NCI-H2029 (cell line): ENCODE data around the gene SYT7.
A peak's percentile ranks its signal among the peaks of the same experiment; 100 is the strongest.

Experiments used
- DNase-seq: peaks from one replicate; lab custom pipeline; 2025; lab: John Stamatoyannopoulos, UW

SYT7 gene

GRCh38 chr11:61609000-61609979 is 28.4 kb upstream of the SYT7 start:
- no peak for DNase-seq

- no peak for DNase-seq
Measured at GRCh38 chr11:61607920-61608599, 27.2 kb upstream of the SYT7 start.

- DNase-seq: no peak
Measured at GRCh38 chr11:61607426-61607825, 26.6 kb upstream of the SYT7 start.

GRCh38 chr11:61603667-61604066 is 22.8 kb upstream of the SYT7 start:
- DNase-seq: no peak

- no peak for DNase-seq
Measured at GRCh38 chr11:61602775-61603569, 22.1 kb upstream of the SYT7 start.

GRCh38 chr11:61601512-61601911 is 20.6 kb upstream of the SYT7 start:
- peak; percentile 73 for DNase-seq

GRCh38 chr11:61599968-61600710 is 19.3 kb upstream of the SYT7 start:
- no peak for DNase-seq

GRCh38 chr11:61598886-61599868 is 18.3 kb upstream of the SYT7 start:
- peak; percentile 34 for DNase-seq

GRCh38 chr11:61598374-61598773 is 17.5 kb upstream of the SYT7 start:
- DNase-seq: no peak

GRCh38 chr11:61596990-61597389 is 16.1 kb upstream of the SYT7 start:
- no peak for DNase-seq

GRCh38 chr11:61596542-61596941 is 15.7 kb upstream of the SYT7 start:
- DNase-seq: no peak

- DNase-seq: no peak
Measured at GRCh38 chr11:61594907-61595257, 14.0 kb upstream of the SYT7 start.

GRCh38 chr11:61593151-61593550 is 12.3 kb upstream of the SYT7 start:
- DNase-seq: no peak

GRCh38 chr11:61592176-61592575 is 11.3 kb upstream of the SYT7 start:
- DNase-seq: no peak

- no peak for DNase-seq
Measured at GRCh38 chr11:61589961-61590360, 9.1 kb upstream of the SYT7 start.

- no peak for DNase-seq
Measured at GRCh38 chr11:61588728-61589191, 7.9 kb upstream of the SYT7 start.

GRCh38 chr11:61587951-61588727 is 7.3 kb upstream of the SYT7 start:
- DNase-seq: peak; percentile 62

GRCh38 chr11:61587541-61587941 is 6.7 kb upstream of the SYT7 start:
- DNase-seq: no peak

- DNase-seq: peak; percentile 51
Measured at GRCh38 chr11:61586792-61587430, 6.0 kb upstream of the SYT7 start.
